Neural cell (in vitro differentiated cells): ENCODE results near the gene TXNL4A. TPM values are rescaled to one million over a fixed set of nuclear protein-coding genes. Genes with fewer than 3 reads are reported as not detected.

Source experiments
- H2AFZ ChIP-seq: fragments of 200-600, 300-800 bp; sonication (generic), shearing (Covaris generic); 2 replicates; pipeline ENCODE4 v1.6.0; 2014; ENCODE audit warnings: low read depth, mild to moderate bottlenecking, antibody characterized with exemption, low read length, moderate library complexity
- H3F3A ChIP-seq: fragments of 200-600 bp; shearing (Covaris generic); 2 replicates; pipeline ENCODE4 v1.6.1; 2016; ENCODE audit warnings: mild to moderate bottlenecking, moderate library complexity, mixed read lengths, antibody characterized with exemption, low read length; ENCODE audit not compliant: insufficient read depth, poor library complexity, severe bottlenecking
- H3K27ac ChIP-seq: fragments of 200-600, 300-800 bp; sonication (generic), shearing (Covaris generic); 2 replicates; pipeline ENCODE4 v1.5.1; 2014; ENCODE audit warnings: mild to moderate bottlenecking, low read length, moderate library complexity
- H3K27me3 ChIP-seq: fragments of 300-800, 200-600 bp; sonication (generic), shearing (Covaris generic); 2 replicates; pipeline ENCODE4 v1.6.0; 2014; ENCODE audit warnings: mild to moderate bottlenecking, low read depth, low read length, moderate library complexity; ENCODE audit not compliant: insufficient read depth
- H3K36me3 ChIP-seq: fragments of 300-800, 200-600 bp; sonication (generic), shearing (Covaris generic); 2 replicates; pipeline ENCODE4 v1.5.1; 2014; ENCODE audit warnings: mild to moderate bottlenecking, antibody characterized with exemption, low read length, moderate library complexity; ENCODE audit not compliant: insufficient read depth
- H3K4me2 ChIP-seq: fragments of 300-800, 200-600 bp; sonication (generic), shearing (Covaris generic); 2 replicates; pipeline ENCODE4 v1.6.0; 2014; ENCODE audit warnings: mild to moderate bottlenecking, low read length
- H3K4me3 ChIP-seq: fragments of 300-800, 200-600 bp; sonication (generic), shearing (Covaris generic); 2 replicates; pipeline ENCODE4 v1.5.1; 2014; ENCODE audit warnings: mild to moderate bottlenecking, low read length, moderate library complexity
- H3K79me2 ChIP-seq: fragments of 200-600 bp; shearing (Covaris generic); replicated peaks from 2 replicates; pipeline ENCODE4 v1.6.0; 2014; ENCODE audit warnings: mild to moderate bottlenecking, low read length, moderate library complexity; ENCODE audit not compliant: insufficient read depth
- H3K9ac ChIP-seq: fragments of 300-800, 200-600 bp; sonication (generic), shearing (Covaris generic); 2 replicates; pipeline ENCODE4 v1.6.1; 2016; ENCODE audit warnings: mild to moderate bottlenecking, low read length, mixed read lengths
- H3K9me2 ChIP-seq: fragments of 200-600 bp; shearing (Covaris generic); 2 replicates; pipeline ENCODE4 v1.6.1; 2016; ENCODE audit warnings: mild to moderate bottlenecking, low read length, mixed read lengths; ENCODE audit not compliant: insufficient read depth
- H3K9me3 ChIP-seq: fragments of 200-600, 300-800 bp; sonication (generic), shearing (Covaris generic); 2 replicates; pipeline ENCODE4 v1.6.1; 2016; ENCODE audit warnings: mild to moderate bottlenecking, mixed run types, low read length, moderate library complexity, mixed read lengths
- H4K20me1 ChIP-seq: fragments of 200-600 bp; shearing (Covaris generic); 2 replicates; pipeline ENCODE4 v1.6.1; 2016; ENCODE audit warnings: mild to moderate bottlenecking, mixed run types; ENCODE audit not compliant: insufficient read depth
- CTCF ChIP-seq: fragments of 450-650 bp; IDR thresholded peaks from 2 replicates; pipeline ENCODE4 v1.5.1; 2014; ENCODE audit warnings: antibody characterized with exemption, mild to moderate bottlenecking, moderate library complexity; ENCODE audit not compliant: poor library complexity, severe bottlenecking
- EP300 ChIP-seq: fragments of 450-650 bp; conservative IDR thresholded peaks from 2 replicates; pipeline ENCODE4 v1.6.1; 2014; ENCODE audit warnings: antibody characterized with exemption, mild to moderate bottlenecking, moderate library complexity; ENCODE audit not compliant: poor library complexity, severe bottlenecking
- EZH2 ChIP-seq: fragments of 200-600, 300-800 bp; shearing (Covaris generic), sonication (generic); IDR thresholded peaks from 2 replicates; pipeline ENCODE4 v1.6.1; 2014; ENCODE audit warnings: antibody characterized with exemption, low read length, borderline replicate concordance, mild to moderate bottlenecking; ENCODE audit not compliant: insufficient read depth, poor library complexity, severe bottlenecking
- MXI1 ChIP-seq: fragments of 450-650 bp; conservative IDR thresholded peaks from 2 replicates; pipeline ENCODE4 v1.6.1; 2014; ENCODE audit warnings: antibody characterized with exemption, mild to moderate bottlenecking; ENCODE audit not compliant: poor library complexity, severe bottlenecking
- POLR2AphosphoS5 ChIP-seq: IDR thresholded peaks from 2 replicates; pipeline ENCODE4 v1.6.1; 2012
- RAD21 ChIP-seq: fragments of 450-650 bp; conservative IDR thresholded peaks from 2 replicates; pipeline ENCODE4 v1.6.1; 2014; ENCODE audit warnings: antibody characterized with exemption, mild to moderate bottlenecking, moderate library complexity
- REST ChIP-seq: IDR thresholded peaks from 2 replicates; pipeline ENCODE4 v1.6.1; 2012; ENCODE audit warnings: borderline replicate concordance
- SMC3 ChIP-seq: fragments of 450-650 bp; conservative IDR thresholded peaks from 2 replicates; pipeline ENCODE4 v1.6.1; 2014; ENCODE audit warnings: antibody characterized with exemption, mild to moderate bottlenecking, moderate library complexity; ENCODE audit not compliant: poor library complexity
- TAF1 ChIP-seq: IDR thresholded peaks from 2 replicates; pipeline ENCODE4 v1.6.1; 2012; ENCODE audit warnings: low read depth
- polyA plus RNA-seq: library from polyadenylated mRNA; depleted of rRNA; stranded (reverse); fragments of >200 nt; gene quantifications from 2 replicates; pipeline ENCODE4 v1.2.3, GENCODE V29; 2014

The TXNL4A gene
- polyA plus RNA-seq, 1 donor from 2014 or later = 163 TPM

DNA sequence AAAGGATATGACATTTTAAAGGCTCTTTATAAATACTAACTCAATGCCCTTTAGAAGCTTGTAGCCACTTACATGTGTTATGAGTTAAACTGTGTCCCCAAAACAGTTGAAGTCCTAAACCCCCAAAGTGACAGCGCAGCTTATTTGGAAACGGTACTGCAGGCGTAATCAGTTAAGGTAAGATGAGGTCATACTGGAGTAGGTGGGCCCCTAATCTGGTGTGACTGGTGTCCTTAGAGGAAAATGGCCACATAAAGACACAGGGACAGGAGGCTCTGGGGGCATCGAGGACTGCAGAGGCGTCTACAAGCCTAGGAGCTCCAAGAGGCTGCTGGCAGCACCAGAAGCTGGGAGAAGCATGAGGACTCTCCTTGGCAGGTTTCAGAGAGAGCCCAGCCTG lies 8.5 kb downstream of the TXNL4A start:
- no peaks in the 10 kb centered on the region for H3K36me3 ChIP-seq
- no peaks in the 10 kb centered on the region for H3K27me3 ChIP-seq
- no peak overlapping the region for H3K9ac ChIP-seq
- peaks cover 87% of the 10 kb centered on the region for H3K79me2 ChIP-seq
- no peak overlapping the region for H3K4me2 ChIP-seq
- H3F3A ChIP-seq = no peaks in the 10 kb centered on the region
- peaks cover 4% of the 10 kb centered on the region for H4K20me1 ChIP-seq
- TF ChIP-seq SMC3 (no peak), TAF1 (no peak), REST (no peak), EZH2 (no peak), MXI1 (no peak), CTCF (no peak), POLR2AphosphoS5 (no peak), EP300 (no peak), RAD21 (no peak)
- H3K9me3 ChIP-seq = no peaks in the 10 kb centered on the region
- no peak overlapping the region for H3K27ac ChIP-seq
- no peaks in the 10 kb centered on the region for H3K9me2 ChIP-seq
- H3K4me3 ChIP-seq = no peak overlapping the region
- no peak overlapping the region for H2AFZ ChIP-seq

DNA sequence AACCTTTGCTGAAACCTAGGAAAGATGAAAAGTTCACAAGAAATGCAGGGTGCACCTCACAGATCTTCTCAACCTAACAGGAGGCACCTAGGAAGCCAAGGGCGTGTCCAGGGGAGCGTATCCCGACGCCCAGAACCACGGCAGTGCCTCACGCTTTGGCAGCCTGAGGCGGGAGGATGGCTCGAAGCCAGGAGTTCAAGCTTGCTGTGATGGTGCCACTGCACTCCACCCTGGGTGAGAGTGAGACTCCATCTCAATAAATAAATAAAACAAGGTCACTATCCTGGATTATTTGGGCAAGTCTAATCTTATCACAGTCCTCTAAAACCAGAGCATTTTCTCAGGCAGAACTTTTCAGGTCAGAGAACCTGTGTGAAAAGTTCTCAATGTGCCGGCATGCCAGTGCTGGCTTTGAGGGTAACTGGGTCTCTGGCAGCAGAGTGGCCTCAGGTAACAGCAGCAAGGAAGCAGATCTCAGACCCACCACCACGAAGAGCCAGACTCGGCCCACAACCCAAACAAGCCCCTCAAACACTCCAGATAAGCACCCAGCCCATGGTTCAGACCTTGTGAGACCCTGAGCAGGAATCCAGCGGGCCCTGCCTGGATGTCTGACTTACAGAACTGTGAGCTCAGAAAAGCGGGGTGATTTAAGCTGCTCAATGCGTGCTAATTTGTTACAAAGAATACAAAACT lies 12.2 kb downstream of the TXNL4A start:
- Histone ChIP-seq H3K4me2 (no peak overlapping the region), H3K9me3 (no peaks in the 10 kb centered on the region), H3K79me2 (peaks cover 51% of the 10 kb centered on the region), H3F3A (no peaks in the 10 kb centered on the region), H3K36me3 (no peaks in the 10 kb centered on the region), H3K9me2 (no peaks in the 10 kb centered on the region), H3K9ac (no peak overlapping the region), H3K4me3 (no peak overlapping the region), H4K20me1 (no peaks in the 10 kb centered on the region), H2AFZ (no peak overlapping the region), H3K27me3 (no peaks in the 10 kb centered on the region), H3K27ac (no peak overlapping the region)
- TF ChIP-seq POLR2AphosphoS5 = no peak
- no peak for TF ChIP-seq SMC3
- TF ChIP-seq EP300 = no peak
- TF ChIP-seq MXI1 = no peak
- no peak for TF ChIP-seq RAD21
- no peak for TF ChIP-seq CTCF
- TF ChIP-seq REST = no peak
- no peak for TF ChIP-seq EZH2
- TF ChIP-seq TAF1 = no peak
